ENCODE results near the gene SPIB.
"Not testable (repeated sequence)": the region's sequence is repeated elsewhere in the genome, so short reads cannot be mapped to it uniquely, and the experiment has no call there.

SPIB gene

DNA sequence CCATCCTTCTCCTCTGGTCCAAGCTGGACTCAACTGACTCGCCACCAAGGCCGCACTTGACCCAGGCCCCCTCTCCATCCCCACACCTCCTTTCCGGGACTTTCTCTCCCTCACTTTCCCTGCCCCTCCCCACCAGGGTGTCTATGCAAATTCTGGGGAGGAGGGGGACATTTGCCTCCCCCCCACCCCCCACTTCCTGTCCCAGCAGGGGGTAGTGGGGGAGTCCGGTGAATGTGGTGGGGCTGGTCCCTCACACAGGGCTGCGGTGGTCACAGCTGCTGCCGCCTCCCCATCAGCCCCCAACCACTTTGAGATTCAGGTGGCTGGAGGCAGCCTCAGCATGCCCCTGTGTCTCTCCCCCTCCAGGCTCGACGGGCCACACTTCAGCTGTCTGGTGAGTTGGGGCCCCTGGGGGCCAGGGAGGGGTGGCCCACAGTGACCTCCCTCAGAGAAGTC is 870 bp downstream of the SPIB start:
- no peak for ATAC-seq

DNA sequence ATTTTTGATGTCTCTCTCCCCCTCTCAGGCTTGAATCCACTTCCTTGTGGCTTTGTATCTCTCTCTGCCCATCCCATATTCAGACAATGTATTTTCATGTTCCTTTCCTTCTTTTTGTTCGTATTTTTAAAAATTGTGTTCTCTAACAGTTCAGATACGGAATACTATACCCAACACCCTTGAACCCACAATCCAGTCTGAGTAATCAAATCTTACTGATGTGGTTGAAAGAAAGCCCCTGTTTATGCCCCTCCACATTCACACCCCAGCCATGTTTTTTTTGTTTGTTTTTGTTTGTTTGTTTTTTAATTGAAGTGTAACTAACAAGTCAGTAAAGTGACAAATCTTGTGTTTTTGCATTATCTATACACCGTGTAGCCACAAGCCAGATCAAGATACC is 1.4 kb downstream of the SPIB start:
- ATAC-seq: no peak

DNA sequence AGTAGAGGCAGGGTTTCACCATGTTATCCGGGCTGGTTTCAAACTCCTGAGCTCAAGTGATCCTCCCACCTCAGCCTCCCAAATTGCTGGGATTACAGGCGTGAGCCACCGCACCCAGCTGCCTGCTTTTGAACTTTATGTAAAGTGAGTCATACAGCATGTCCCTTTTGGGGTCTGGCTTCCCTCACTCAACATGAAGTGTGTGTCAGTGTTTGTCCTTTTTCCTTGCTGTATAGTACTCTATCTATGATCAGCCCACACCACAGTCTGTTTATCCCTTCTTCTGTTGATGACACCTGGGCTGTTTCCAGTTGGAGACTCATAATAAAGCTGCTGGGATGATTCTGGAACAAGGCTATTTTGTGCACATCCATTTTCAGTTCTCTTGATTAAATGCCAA is 2.1 kb downstream of the SPIB start:
- no peak for ATAC-seq

DNA sequence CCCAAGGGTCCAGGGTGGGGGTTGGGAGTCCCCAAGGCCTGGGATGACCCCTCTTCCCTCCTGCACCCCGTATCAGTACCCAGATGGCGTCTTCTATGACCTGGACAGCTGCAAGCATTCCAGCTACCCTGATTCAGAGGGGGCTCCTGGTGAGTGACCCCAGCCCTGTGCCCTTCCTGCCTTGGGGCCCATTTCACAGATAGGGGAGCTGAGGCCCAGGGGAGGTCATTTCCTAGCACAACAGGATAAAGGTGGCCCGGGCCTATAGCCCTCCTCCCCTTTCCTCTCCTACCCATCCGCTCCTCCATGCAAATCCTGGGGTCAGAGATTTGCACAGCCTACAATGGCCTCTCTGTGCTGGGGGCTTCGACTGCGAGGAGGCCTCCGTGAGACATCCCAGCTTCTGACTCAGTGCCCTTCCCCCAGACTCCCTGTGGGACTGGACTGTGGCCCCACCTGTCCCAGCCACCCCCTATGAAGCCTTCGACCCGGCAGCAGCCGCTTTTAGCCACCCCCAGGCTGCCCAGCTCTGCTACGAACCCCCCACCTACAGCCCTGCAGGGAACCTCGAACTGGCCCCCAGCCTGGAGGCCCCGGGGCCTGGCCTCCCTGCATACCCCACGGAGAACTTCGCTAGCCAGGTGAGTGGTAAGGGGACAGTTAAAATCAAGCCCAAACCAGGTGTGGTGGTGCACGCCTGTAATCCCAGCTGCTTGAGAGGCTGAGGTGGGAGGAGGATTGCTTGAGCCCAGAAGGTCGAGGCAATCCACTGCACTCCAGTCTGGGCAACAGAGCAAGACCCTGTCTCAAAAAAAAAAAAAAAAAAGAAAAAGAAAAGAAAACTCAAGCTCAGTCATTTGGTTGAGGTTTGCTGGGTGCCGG is 3.9 kb downstream of the SPIB start:
- no peak for ATAC-seq

DNA sequence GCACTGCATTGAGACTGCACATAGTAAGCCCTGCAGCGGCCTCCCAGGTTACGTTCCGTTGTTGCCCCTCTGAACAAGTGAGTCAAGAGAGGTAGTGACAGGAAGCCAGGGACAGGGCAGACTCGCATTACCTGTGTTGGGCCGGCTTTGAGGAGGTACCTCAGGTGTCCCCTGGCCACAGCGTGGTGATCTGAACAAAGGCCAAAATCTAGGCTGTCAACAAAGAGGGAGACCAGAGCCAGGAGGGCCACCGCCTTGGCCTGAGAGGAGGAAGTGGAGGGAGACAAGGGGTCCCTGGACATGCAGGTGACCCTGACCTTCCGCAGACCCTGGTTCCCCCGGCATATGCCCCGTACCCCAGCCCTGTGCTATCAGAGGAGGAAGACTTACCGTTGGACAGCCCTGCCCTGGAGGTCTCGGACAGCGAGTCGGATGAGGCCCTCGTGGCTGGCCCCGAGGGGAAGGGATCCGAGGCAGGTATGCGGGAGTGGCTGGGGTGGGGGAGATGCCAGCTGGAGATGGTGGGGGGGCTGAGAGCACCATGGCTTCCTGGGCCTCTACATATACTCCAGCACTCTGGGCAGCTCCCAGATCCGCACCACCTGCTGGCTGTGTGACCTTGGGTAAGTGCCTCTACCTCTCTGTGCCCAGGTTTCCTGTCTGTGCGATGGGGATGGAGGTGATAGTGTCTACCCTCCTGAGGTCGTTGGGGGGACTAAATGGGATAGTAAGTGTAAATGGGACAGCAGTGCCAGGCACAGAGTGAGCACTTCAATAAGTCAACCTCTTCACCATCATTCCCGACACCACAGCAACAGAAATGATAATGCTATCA is 4.8 kb downstream of the SPIB start:
- peak in 1 of 2 donors; percentile 9 for ATAC-seq

DNA sequence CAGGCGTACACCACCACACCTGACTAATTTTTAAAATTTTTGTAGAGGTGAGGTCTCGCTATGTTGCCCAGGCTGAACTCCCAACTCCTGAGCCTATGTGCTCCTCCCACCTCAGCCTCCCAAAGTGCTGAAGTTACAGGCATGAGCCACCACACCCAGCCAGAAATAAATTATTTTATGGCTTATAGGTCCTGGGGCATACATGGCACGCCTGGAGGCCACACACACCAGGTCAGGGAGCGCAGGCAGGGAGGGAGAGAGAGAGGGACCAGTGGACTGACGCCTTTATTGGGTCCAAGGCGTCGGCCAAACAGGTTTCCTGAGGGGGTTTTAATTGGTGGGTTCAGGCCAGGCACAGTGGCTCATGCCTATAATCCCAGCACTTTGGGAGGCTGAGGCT is 6.8 kb downstream of the SPIB start:
- ATAC-seq: no peak

DNA sequence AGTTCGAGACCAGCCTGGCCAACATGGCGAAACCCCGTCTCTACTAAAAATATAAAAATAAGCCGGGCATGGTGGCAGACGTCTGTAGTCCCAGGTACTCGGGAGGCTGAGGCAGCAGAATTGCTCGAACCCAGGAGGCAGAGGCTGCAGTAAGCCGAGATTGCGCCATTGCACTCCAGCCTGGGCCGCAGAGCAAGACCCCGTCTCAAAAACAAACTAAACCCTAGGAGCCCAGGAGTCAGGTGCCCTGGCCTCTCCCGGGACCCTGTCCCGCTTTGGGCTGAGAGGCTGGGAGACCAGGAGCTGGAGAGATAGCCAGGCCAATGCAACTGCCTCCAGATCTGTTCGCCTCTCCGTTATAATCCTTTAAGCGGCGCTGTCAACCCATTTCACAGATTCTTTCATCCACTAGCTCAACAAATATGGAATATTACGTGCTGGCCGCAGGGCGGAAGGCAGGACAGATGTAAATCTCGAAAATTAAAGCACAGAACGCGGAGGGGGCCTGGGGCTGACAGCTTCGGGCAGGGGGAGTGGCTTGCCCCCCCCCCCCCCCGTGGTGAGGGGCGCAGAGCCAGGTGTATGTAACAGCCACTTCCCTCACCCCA is 8.7 kb downstream of the SPIB start:
- ATAC-seq: no peak

DNA sequence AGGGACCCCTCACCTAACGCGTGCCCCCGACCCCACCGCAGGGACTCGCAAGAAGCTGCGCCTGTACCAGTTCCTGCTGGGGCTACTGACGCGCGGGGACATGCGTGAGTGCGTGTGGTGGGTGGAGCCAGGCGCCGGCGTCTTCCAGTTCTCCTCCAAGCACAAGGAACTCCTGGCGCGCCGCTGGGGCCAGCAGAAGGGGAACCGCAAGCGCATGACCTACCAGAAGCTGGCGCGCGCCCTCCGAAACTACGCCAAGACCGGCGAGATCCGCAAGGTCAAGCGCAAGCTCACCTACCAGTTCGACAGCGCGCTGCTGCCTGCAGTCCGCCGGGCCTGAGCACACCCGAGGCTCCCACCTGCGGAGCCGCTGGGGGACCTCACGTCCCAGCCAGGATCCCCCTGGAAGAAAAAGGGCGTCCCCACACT is 9.3 kb downstream of the SPIB start:
- ATAC-seq: no peak

DNA sequence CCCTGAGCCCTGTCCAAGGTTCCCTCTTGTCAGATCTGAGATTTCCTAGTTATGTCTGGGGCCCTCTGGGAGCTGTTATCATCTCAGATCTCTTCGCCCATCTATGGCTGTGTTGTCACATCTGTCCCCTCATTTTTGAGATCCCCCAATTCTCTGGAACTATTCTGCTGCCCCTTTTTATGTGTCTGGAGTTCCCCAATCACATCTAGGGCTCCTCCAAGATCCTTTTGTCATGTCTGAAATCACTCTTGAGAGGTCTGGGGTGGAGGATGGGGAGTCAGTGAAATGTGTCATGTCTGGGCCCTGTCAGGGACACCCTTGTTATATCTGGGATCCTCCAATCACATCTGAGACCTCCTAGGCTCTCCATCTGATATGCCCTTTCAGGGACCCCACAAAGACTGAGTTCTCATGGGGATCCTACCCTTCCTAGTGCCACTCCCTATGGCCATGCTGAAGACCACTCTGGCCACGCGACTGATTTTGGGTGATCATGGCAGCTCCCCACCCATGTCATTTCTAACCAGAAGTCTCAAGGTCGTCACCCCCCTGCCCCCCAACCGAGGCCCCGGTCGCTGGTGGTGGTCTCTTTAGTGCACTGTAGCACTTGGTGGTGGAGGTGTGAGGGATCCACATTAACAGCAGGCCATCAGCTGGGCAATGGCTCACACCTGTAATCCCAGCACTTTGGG is 10.2 kb downstream of the SPIB start:
- ATAC-seq: no peak

DNA sequence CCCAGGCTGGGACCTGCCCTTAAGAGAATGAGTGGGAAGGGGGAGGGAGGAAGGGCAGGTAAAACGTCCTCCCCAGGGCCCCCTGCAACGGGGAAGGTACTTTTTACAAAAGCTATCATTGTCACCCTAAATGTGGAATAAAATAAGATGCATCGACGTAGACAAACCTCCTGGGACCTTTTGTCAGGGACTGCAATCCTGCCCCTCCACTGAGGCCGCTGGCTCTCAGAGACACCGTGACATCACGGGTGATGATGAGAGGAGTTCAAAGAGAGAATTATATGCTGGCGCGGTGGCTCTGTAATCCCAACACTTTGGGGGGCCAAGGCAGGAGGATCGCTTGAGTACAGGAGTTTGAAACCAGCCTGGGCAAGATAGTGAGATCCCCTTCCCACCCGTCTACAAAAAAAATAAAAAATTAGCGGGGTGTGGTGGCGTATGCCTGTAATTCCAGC is 12.2 kb downstream of the SPIB start:
- ATAC-seq: no peak

DNA sequence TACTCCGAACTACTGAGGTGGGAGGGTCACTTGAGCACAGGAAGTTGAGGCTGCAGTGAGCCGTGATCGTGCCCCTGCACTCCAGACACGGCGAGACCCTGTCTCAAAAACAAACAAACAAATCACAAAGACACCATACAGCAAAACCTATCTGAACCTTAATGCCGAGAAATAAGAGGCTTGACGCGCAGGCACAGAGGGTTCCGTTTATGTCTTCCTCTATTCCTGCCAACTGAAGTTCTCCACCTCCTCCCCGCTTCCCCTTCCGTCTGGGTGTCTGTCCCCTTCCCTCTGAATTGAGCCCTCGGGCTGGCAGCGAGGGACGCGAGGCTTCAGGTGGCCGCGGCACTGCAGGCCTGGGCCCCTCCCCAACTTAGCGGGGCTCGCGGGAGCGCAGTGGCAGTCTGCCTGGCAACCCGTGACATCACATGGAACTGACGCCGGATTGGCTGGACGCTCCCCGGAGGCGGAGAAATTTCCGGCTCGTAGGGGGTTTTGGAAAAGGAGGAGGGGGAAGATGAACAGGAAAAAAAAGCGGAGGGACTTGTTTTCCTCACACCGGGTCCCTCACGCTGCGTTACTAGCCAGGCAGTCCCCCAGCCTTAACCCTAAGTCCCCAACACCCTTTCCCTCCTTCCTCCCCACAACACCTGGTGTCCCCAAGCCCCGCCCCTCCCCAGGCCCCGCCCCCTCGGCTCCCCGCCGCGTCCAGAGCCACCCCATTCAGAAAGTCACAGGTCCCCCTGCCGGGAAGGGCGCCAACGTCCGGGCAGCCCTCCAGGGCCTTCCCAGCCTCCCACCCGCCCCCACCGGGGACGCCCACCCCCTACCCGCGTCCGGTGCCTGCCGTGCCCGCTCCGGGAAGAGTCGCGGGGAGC is 12.8 kb downstream of the SPIB start:
- peak; percentile 94 to 95 for ATAC-seq

DNA sequence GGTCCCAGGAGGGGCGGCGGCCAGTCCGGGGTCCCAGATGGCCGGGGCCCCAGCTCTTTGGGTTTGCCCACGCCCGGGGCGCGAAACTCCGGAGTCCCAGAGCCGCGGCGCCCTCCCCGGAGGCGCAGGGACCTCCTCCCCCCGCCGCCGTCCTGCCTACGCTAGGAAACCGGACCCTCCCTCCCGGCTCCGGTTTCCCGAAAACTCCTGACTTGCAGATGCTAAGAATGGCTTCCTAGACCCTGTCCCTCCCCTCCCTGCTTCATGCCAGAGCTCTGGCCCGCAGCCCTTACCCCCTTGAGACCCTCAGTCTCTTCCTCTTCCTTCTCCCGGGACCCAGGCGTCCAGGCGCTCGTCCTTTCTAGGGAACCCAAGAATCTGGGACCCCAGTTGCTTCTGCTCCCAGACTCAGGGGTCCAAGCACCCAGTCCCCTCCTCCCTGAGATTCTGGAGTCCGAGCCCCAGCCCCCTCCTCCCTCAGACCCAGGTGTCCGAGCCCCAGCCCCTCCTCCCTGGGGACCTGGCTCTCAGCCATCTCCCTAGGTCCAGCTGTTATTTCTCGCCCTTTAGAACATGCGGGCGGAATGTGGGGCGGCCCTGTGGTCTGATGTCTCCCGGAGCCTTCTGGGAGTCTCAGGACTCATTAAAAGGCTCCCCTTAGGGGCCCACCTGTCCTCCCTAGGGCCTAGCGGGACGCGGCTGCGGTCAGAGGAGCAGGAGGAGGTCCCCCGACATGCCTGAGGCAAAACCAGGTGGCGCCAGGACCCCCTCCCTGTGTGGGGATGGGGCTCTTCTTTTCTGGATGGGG is 13.7 kb downstream of the SPIB start, which contains the start of gene MYBPC2:
Gene MYBPC2, plus strand, starts transcription at position 672 of the 808 bp plus-strand sequence. Its CDS starts 62 bp downstream, at position 734.
- no peak for ATAC-seq

DNA sequence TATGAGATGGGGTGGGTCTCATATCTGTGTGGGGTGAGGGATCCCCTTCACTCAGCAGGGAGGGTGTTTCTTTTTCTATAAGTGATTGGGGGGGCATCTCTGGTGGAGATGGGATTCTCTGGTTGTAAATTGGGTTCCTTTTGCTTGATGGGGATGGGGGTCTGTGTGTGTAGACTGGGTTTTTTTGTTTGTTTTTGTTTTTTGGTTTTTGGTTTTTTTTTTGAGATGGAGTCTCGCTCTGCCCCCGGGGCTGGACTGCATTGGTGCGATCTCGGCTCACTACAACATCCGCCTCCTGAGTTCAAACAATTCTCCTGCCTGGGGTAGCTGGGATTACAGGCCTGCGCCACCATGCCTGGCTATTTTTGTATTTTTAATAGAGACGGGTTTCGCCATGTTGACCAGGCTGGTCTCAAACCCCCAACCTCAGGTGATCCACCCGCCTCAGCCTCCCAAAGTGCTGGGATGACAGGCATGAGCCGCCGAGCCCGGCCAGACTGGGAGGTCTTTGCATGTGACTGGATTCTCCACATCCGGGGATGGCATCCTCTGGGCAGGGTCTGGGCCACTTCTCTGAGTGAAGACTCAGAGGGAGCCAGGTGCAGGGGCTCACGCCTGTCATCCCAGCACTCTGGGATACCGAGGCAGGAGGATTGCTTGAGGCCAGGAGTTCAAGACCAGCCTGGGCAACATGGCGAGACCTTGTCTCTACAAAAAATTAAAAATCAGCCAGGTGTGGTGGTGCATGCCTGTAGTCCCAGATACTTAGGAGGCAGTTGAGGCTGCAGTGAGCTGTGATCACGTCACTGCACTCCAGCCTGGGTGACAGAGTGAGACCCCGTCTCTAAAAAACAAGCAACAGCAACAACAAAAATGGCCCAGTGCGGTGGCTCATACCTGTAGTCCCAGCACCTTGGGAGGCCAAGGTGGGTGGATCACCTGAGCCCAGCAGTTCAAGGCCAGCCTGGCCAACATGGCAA is 14.8 kb downstream of the SPIB start:
- no peak for ATAC-seq

DNA sequence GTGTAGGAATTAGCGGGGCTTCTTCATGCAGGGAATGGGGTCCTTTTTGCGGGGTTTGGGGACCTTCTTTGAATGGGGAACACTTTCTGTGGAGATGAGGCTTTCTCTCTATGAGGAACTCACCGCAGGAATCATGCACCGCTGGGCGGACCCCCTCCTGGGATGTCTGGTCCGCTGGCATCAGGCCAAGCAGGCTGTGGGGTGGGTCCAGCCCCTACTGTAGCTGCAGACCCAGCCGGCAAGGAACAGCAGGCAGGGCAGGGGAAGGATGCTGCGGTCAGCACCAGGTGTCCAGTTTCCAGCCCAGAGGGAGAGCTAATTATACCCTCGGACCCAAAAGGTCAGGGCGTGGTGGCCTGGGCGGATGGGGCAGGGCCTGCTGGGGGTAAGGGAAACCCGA is 15.8 kb downstream of the SPIB start:
- ATAC-seq: no peak

DNA sequence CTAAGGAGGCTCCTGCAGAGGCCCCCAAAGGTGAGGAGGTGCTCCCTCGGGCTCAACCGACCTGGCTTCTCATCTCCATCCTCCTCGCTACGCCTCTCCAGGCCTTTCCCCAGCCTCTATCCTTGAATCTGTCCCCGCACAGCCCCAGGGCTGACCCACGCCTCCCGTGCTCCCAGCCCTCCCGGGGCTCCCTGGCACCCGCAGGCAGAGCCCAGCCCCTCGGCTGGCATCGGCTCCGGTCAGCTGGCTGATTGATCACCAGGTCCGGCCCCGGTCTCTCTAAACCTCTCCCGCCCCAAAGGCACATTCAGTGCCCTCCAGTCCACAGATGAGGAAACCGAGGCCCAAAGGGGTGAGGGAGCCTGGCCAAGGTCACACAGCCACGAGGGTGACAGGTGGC is 16.5 kb downstream of the SPIB start:
- no peak for ATAC-seq

DNA sequence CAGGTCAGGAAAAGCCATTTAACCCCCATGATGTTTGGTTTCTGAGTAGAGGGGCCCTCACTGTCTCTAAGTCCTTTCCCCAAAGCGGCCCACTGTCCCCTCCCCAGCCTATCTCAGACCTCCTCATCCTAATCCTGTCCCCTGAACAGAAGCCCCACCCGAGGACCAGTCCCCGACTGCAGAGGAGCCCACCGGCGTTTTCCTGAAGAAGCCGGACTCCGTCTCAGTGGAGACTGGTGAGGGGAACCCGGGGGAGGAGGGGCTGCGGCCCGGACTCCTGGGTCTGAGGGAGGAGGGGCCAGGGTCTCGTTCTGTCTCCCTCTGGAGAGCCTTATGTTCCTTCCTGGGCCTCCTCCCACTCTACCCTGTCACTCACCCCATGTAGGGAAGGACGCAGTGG is 16.9 kb downstream of the SPIB start:
- ATAC-seq: no peak

DNA sequence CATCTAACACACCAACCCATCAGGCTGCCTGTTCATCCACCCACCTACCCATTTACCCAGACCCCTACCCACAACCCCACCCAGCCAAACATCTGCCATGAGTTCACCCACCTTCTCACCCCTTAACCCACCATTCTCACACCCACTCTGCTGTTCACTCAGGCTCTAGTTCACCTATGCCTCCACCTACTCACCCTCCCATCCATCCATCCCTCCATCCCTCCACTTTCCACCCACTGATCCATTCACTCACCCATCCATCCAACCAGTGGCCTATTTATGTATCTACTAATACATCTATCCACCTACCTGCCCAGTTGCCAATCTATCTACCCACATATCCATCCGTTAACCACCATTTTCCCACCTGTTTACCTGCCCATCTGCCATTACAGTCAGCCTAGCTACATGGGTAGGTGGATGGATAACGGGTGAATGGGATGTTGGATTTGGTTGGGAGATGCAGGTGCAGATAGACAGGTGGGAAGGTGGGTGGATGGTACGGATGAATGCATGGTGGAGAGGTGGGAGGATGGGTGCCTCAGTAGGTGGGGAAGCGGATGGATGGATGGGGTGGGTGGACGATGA is 19.2 kb downstream of the SPIB start:
- no peak for ATAC-seq

DNA sequence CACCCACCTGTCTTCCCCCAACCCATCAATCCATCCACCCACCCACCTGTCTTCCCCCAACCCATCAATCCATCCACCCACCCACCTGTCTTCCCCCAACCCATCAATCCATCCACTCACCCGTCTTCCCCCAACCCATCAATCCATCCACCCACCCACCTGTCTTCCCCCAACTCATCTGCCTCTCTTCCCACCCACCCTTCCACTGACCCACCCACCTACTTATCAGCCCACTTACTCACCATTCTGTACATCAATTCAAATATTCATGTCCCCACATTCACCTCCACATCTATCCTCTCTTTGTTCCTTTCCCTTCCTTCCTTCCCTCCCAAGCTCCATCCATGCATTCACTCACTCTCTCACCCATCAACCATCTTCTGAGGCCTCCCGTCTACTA is 20.4 kb downstream of the SPIB start:
- ATAC-seq: not testable (repeated sequence)

DNA sequence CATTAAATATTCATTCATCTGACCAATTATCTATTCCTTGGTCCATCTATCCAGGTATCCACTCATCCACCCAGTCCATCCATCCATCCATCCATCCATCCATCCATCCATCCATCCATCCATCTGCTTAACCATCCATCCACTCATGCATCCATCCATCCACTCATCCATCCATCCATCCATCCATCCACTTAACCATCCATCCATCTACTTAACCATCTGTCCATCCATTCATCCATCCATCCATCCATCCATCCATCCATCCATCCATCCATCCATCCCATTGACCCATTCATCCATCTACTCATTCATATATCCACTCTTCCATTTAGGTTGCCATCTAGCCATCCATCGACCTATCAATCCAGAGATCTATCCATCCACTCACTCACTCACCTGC is 25.3 kb downstream of the SPIB start:
- ATAC-seq: no peak
